ENCODE measurements around the gene SCAPER. TPM values are rescaled to one million over a fixed set of nuclear protein-coding genes. Genes with fewer than 3 reads are reported as not detected.
"Not testable (repeated sequence)": the region's sequence is repeated elsewhere in the genome, so short reads cannot be mapped to it uniquely, and the experiment has no call there.

SCAPER gene
- total and polyA plus RNA-seq, 2 donors: 15.7 to 15.9 TPM

- WGBS: 97% methylated on average over 2 of the region's 6 CpGs
These were observed 5.2 kb downstream of the SCAPER start for GRCh38 chr15:76899931-76900310.

GRCh38 chr15:76899176-76899930 lies 5.8 kb downstream of the SCAPER start:
- 96% methylated on average over 39 of the region's 39 CpGs for WGBS
- H3K36me3 ChIP-seq (ENCODE audit: control insufficient read depth in 2 of 2, insufficient read depth in 2 of 2, low read length in 1 of 2); H3K27me3 ChIP-seq (ENCODE audit: control insufficient read depth in 2 of 2, insufficient read depth in 1 of 2, low read length in 1 of 2); H3K9me3 ChIP-seq (ENCODE audit: control insufficient read depth in 2 of 2, insufficient read depth in 1 of 2, low read length in 1 of 2); H3K27ac ChIP-seq (ENCODE audit: low read depth in 1 of 2, low read length in 1 of 2); DNase-seq (ENCODE audit: low read depth in 6 of 9, low spot score in 9 of 9); H3K4me3 ChIP-seq (ENCODE audit: low read length in 2 of 2): not testable (repeated sequence)
- peaks cover 8 to 11% of the 10 kb centered on the region in 2 donors for H3K4me1 ChIP-seq (ENCODE audit: control insufficient read depth in 2 of 2, insufficient read depth in 2 of 2, low read length in 2 of 2)

More at GRCh38 chr15:76899931-76900310, 5.2 kb downstream of the SCAPER start:
- H3K9me3 ChIP-seq (ENCODE audit: control insufficient read depth in 2 of 2, insufficient read depth in 1 of 2, low read length in 1 of 2); H3K27me3 ChIP-seq (ENCODE audit: control insufficient read depth in 2 of 2, insufficient read depth in 1 of 2, low read length in 1 of 2); H3K4me3 ChIP-seq (ENCODE audit: low read length in 2 of 2); H3K36me3 ChIP-seq (ENCODE audit: control insufficient read depth in 2 of 2, insufficient read depth in 2 of 2, low read length in 1 of 2); DNase-seq (ENCODE audit: low read depth in 6 of 9, low spot score in 9 of 9); H3K27ac ChIP-seq (ENCODE audit: low read depth in 1 of 2, low read length in 1 of 2): not testable (repeated sequence)
- peaks cover 9 to 12% of the 10 kb centered on the region in 2 donors for H3K4me1 ChIP-seq (ENCODE audit: control insufficient read depth in 2 of 2, insufficient read depth in 2 of 2, low read length in 2 of 2)

DNA sequence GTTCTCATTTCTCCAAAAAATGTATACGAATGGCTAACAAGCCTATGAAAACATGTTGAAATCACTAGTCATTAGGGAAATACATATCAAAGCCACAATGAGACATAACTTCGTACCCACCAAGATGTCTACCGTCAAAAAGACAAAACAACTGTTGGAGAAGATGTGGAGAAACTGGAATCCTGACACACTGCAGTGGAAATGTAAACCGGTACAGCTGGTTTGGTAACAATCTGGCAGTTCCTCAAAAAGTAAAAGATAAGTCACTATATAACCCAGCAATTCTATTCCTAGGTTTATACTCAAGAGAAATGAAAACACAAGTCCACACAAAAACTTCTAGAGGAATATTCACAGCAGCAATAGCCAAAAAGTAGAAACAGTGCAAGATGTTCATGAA lies 7.0 kb downstream of the SCAPER start:
- Histone ChIP-seq H3K4me3 (ENCODE audit: low read length in 2 of 2) (no peak overlapping the region), H3K27me3 (ENCODE audit: control insufficient read depth in 2 of 2, insufficient read depth in 1 of 2, low read length in 1 of 2) (no peaks in the 10 kb centered on the region), H3K9me3 (ENCODE audit: control insufficient read depth in 2 of 2, insufficient read depth in 1 of 2, low read length in 1 of 2) (no peaks in the 10 kb centered on the region), H3K27ac (ENCODE audit: low read depth in 1 of 2, low read length in 1 of 2) (no peak overlapping the region), H3K36me3 (ENCODE audit: control insufficient read depth in 2 of 2, insufficient read depth in 2 of 2, low read length in 1 of 2) (no peaks in the 10 kb centered on the region), H3K4me1 (ENCODE audit: control insufficient read depth in 2 of 2, insufficient read depth in 2 of 2, low read length in 2 of 2) (no peaks in the 10 kb centered on the region)
- 99% methylated on average over 4 of the region's 4 CpGs for WGBS
- no peak for DNase-seq (ENCODE audit: low read depth in 6 of 9, low spot score in 9 of 9)

- WGBS: 97% methylated on average over 2 of the region's 2 CpGs
- Histone ChIP-seq H3K9me3 (ENCODE audit: control insufficient read depth in 2 of 2, insufficient read depth in 1 of 2, low read length in 1 of 2) (no peaks in the 10 kb centered on the region), H3K27ac (ENCODE audit: low read depth in 1 of 2, low read length in 1 of 2) (no peak overlapping the region), H3K27me3 (ENCODE audit: control insufficient read depth in 2 of 2, insufficient read depth in 1 of 2, low read length in 1 of 2) (no peaks in the 10 kb centered on the region), H3K36me3 (ENCODE audit: control insufficient read depth in 2 of 2, insufficient read depth in 2 of 2, low read length in 1 of 2) (no peaks in the 10 kb centered on the region), H3K4me1 (ENCODE audit: control insufficient read depth in 2 of 2, insufficient read depth in 2 of 2, low read length in 2 of 2) (no peaks in the 10 kb centered on the region), H3K4me3 (ENCODE audit: low read length in 2 of 2) (no peak overlapping the region)
- no peak for DNase-seq (ENCODE audit: low read depth in 6 of 9, low spot score in 9 of 9)
These were observed 11.0 kb downstream of the SCAPER start for GRCh38 chr15:76894174-76894573.

- not testable (repeated sequence) for H3K27me3 ChIP-seq (ENCODE audit: control insufficient read depth in 2 of 2, insufficient read depth in 1 of 2, low read length in 1 of 2); DNase-seq (ENCODE audit: low read depth in 6 of 9, low spot score in 9 of 9); H3K27ac ChIP-seq (ENCODE audit: low read depth in 1 of 2, low read length in 1 of 2); H3K9me3 ChIP-seq (ENCODE audit: control insufficient read depth in 2 of 2, insufficient read depth in 1 of 2, low read length in 1 of 2); H3K4me3 ChIP-seq (ENCODE audit: low read length in 2 of 2); H3K36me3 ChIP-seq (ENCODE audit: control insufficient read depth in 2 of 2, insufficient read depth in 2 of 2, low read length in 1 of 2); H3K4me1 ChIP-seq (ENCODE audit: control insufficient read depth in 2 of 2, insufficient read depth in 2 of 2, low read length in 2 of 2)
- WGBS: 95% methylated on average over 5 of the region's 5 CpGs
These were observed 12.3 kb downstream of the SCAPER start for GRCh38 chr15:76892836-76893235.

DNA sequence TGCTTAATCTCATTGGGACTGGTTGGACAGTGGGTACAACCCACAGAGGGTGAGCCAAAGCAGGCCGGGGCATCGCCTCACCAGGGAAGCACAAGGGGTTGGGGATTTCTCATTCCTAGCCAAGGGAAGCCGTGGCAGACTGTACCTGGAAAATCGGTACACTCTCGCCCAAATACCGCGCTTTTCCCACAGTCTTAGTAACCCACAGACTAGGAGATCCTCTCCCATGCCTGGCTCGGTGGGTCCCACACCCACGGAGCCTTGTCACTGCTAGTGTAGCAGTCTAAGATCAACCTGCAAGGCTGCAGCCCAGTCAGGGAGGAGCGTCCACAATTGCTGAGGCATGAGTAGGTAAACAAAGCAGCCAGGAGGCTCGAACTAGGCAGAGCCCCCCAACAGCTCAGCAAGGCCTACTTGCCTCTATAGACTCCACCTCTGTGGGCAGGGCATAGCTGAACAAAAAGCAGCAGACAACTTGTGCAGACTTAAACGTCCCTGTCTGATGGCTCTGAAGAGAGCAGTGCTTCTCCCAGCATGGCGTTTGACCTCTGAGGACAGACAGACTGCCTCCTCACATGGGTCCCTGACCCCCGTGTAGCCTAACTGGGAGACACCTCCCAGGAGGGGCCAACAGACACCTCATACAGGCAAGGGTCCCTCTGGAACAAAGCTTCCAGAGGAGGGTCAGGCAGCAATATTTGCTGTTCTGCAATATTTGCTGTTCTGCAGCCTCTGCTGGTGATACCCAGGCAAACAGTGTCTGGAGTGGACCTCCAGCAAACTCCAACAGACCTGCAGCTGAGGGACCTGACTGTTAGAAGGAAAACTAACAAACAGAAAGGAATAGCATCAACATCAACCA lies 17.6 kb downstream of the SCAPER start:
- H3K36me3 ChIP-seq (ENCODE audit: control insufficient read depth in 2 of 2, insufficient read depth in 2 of 2, low read length in 1 of 2); H3K4me1 ChIP-seq (ENCODE audit: control insufficient read depth in 2 of 2, insufficient read depth in 2 of 2, low read length in 2 of 2); H3K27me3 ChIP-seq (ENCODE audit: control insufficient read depth in 2 of 2, insufficient read depth in 1 of 2, low read length in 1 of 2); DNase-seq (ENCODE audit: low read depth in 6 of 9, low spot score in 9 of 9); H3K27ac ChIP-seq (ENCODE audit: low read depth in 1 of 2, low read length in 1 of 2); H3K9me3 ChIP-seq (ENCODE audit: control insufficient read depth in 2 of 2, insufficient read depth in 1 of 2, low read length in 1 of 2); H3K4me3 ChIP-seq (ENCODE audit: low read length in 2 of 2): not testable (repeated sequence)
- WGBS: 98% methylated on average over 14 of the region's 14 CpGs

GRCh38 chr15:76885212-76885611 lies 19.9 kb downstream of the SCAPER start:
- no peak overlapping the region for H3K4me3 ChIP-seq (ENCODE audit: low read length in 2 of 2)
- no peaks in the 10 kb centered on the region for H3K4me1 ChIP-seq (ENCODE audit: control insufficient read depth in 2 of 2, insufficient read depth in 2 of 2, low read length in 2 of 2)
- H3K27ac ChIP-seq (ENCODE audit: low read depth in 1 of 2, low read length in 1 of 2): no peak overlapping the region
- no peaks in the 10 kb centered on the region for H3K27me3 ChIP-seq (ENCODE audit: control insufficient read depth in 2 of 2, insufficient read depth in 1 of 2, low read length in 1 of 2)
- peaks cover 0 to 7% of the 10 kb centered on the region in 2 donors for H3K36me3 ChIP-seq (ENCODE audit: control insufficient read depth in 2 of 2, insufficient read depth in 2 of 2, low read length in 1 of 2)
- DNase-seq (ENCODE audit: low read depth in 6 of 9, low spot score in 9 of 9): no peak
- 96% methylated on average over 2 of the region's 2 CpGs for WGBS
- peaks cover 0 to 5% of the 10 kb centered on the region in 2 donors for H3K9me3 ChIP-seq (ENCODE audit: control insufficient read depth in 2 of 2, insufficient read depth in 1 of 2, low read length in 1 of 2)

GRCh38 chr15:76875911-76876310 lies 29.2 kb downstream of the SCAPER start:
- Histone ChIP-seq H3K9me3 (ENCODE audit: control insufficient read depth in 2 of 2, insufficient read depth in 1 of 2, low read length in 1 of 2) (no peaks in the 10 kb centered on the region), H3K4me3 (ENCODE audit: low read length in 2 of 2) (no peak overlapping the region), H3K4me1 (ENCODE audit: control insufficient read depth in 2 of 2, insufficient read depth in 2 of 2, low read length in 2 of 2) (no peaks in the 10 kb centered on the region), H3K36me3 (ENCODE audit: control insufficient read depth in 2 of 2, insufficient read depth in 2 of 2, low read length in 1 of 2) (peaks cover 4 to 7% of the 10 kb centered on the region in 2 donors), H3K27me3 (ENCODE audit: control insufficient read depth in 2 of 2, insufficient read depth in 1 of 2, low read length in 1 of 2) (no peaks in the 10 kb centered on the region), H3K27ac (ENCODE audit: low read depth in 1 of 2, low read length in 1 of 2) (no peak overlapping the region)
- no peak for DNase-seq (ENCODE audit: low read depth in 6 of 9, low spot score in 9 of 9)
- 98% methylated on average over 26 of the region's 26 CpGs for WGBS

DNA sequence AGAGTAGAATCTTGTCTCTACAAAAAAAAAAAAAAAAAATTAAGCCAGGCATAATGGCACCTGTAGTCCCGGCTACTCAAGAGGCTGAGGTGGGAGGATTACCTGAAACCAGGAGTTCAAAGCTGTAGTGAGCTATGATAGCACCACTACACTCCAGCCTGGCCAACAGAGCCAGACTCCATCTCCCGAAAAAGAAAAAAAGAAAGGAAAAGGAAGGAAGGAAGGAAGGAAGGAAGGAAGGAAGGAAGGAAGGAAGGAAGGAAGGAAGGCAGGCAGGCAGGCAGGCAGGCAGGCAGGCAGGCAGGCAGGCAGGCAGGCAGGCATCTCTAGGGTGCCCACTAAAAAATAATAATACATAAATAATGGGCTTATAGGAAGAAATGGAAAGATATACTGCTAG lies 32.1 kb downstream of the SCAPER start:
- H3K27ac ChIP-seq (ENCODE audit: low read depth in 1 of 2, low read length in 1 of 2); H3K36me3 ChIP-seq (ENCODE audit: control insufficient read depth in 2 of 2, insufficient read depth in 2 of 2, low read length in 1 of 2); H3K4me3 ChIP-seq (ENCODE audit: low read length in 2 of 2); DNase-seq (ENCODE audit: low read depth in 6 of 9, low spot score in 9 of 9); H3K4me1 ChIP-seq (ENCODE audit: control insufficient read depth in 2 of 2, insufficient read depth in 2 of 2, low read length in 2 of 2); H3K27me3 ChIP-seq (ENCODE audit: control insufficient read depth in 2 of 2, insufficient read depth in 1 of 2, low read length in 1 of 2); H3K9me3 ChIP-seq (ENCODE audit: control insufficient read depth in 2 of 2, insufficient read depth in 1 of 2, low read length in 1 of 2): not testable (repeated sequence)
- WGBS: 93% methylated on average over 2 of the region's 2 CpGs

Measured in thymus (tissue), 11 donors.